Measurements from ENCODE around the gene TSGA10IP. TPM values are rescaled to one million over a fixed set of nuclear protein-coding genes. Genes with fewer than 3 reads are reported as not detected.

TSGA10IP gene
- total and polyA plus RNA-seq, 2 donors (not counting 1 experiment from before 2014, with no cell fraction given), result not detected

DNA sequence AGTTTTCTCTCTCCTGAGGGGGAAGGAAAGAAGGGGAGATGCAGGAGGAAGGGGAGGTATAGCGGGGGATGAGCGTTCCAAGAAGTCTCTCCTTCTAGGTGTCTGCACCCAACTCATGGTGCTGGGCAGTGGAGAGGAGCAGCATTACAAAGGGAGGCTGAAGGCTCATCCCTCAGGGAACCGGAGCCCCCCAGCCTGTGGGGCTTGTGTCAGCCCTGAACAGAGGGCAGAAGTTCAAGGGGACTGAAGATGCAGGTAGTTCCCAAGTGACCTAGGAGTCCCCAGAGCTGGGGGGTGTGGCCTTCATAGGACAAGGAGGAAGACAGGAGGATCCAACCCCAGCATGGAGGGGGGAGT is 28.2 kb upstream of the TSGA10IP start:
- Mint-ChIP-seq H3K27ac (peak overlapping the region; percentile 67), H3K4me3 (peak overlapping the region; percentile 89), H3K9me3 (ENCODE audit: insufficient read depth) (no peaks in the 10 kb centered on the region), H3K27me3 (no peaks in the 10 kb centered on the region), H3K4me1 (peaks cover 44% of the 10 kb centered on the region)
- TF ChIP-seq, protein P1, sequence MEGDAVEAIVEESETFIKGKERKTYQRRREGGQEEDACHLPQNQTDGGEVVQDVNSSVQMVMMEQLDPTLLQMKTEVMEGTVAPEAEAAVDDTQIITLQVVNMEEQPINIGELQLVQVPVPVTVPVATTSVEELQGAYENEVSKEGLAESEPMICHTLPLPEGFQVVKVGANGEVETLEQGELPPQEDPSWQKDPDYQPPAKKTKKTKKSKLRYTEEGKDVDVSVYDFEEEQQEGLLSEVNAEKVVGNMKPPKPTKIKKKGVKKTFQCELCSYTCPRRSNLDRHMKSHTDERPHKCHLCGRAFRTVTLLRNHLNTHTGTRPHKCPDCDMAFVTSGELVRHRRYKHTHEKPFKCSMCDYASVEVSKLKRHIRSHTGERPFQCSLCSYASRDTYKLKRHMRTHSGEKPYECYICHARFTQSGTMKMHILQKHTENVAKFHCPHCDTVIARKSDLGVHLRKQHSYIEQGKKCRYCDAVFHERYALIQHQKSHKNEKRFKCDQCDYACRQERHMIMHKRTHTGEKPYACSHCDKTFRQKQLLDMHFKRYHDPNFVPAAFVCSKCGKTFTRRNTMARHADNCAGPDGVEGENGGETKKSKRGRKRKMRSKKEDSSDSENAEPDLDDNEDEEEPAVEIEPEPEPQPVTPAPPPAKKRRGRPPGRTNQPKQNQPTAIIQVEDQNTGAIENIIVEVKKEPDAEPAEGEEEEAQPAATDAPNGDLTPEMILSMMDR (IDR thresholded peaks at IDR 0.05), result no peak
- H3K27ac ChIP-seq (ENCODE audit: low read length in 2 of 2), result no peak overlapping the region
- DNase-seq, result no peak
- H2AFZ ChIP-seq (ENCODE audit: insufficient read depth, low read depth, low read length, poor library complexity, severe bottlenecking), result no peak overlapping the region
- 100% methylated on average over 3 of the region's 3 CpGs for WGBS (ENCODE audit: insufficient coverage)
- no peak for ATAC-seq (ENCODE audit: low read depth)
- H3K9me3 ChIP-seq (ENCODE audit: control extremely low read depth in 1 of 3, control insufficient read depth in 2 of 3, insufficient read depth in 1 of 3, low read length in 2 of 3), result no peaks in the 10 kb centered on the region
- peak overlapping the region; percentile 97 for H3K4me2 ChIP-seq (replicated peaks; ENCODE audit: low read depth, low read length, poor library complexity, severe bottlenecking)
- peaks cover 0 to 7% of the 10 kb centered on the region in 2 experiments for H3K36me3 ChIP-seq (replicated peaks in 1 of 2; ENCODE audit: control extremely low read depth in 1 of 2, control insufficient read depth in 1 of 2, extremely low read depth in 1 of 2, insufficient read depth in 2 of 2, low read length in 1 of 2)
- ChIA-PET CTCF (interaction anchor here (1.9 to 2.1 kb wide), 2 partner anchors 27 to 32 kb away, joined by 12 to 15 read pairs; partner anchors contain the start of genes CCDC85B and FIBP), POLR2A (interaction anchor here (0.8 to 2.5 kb wide), 2 partner anchors 26 to 196 kb away, joined by 5 to 13 read pairs; partner anchors contain the start of genes CCDC85B and RNASEH2C)
- peaks cover 0 to 1% (median 0%) of the 10 kb centered on the region in 4 experiments for H3K27me3 ChIP-seq (replicated peaks in 1 of 4; ENCODE audit: control extremely low read depth in 1 of 4, control insufficient read depth in 3 of 4, insufficient read depth in 4 of 4, low read length in 3 of 4)
- no peak overlapping the region for H3K4me3 ChIP-seq (ENCODE audit: control extremely low read depth in 1 of 5, extremely low read depth in 1 of 5, insufficient read depth in 1 of 5, low read depth in 2 of 5, low read length in 4 of 5)
- peaks cover 19 to 50% of the 10 kb centered on the region in 2 donors for H3K4me1 ChIP-seq (ENCODE audit: control insufficient read depth in 2 of 2, insufficient read depth in 2 of 2, low read length in 2 of 2)
- peaks cover 47% of the 10 kb centered on the region for H3K79me2 ChIP-seq (ENCODE audit: control insufficient read depth, insufficient read depth, low read length)
- H3K9ac ChIP-seq (ENCODE audit: low read length), result no peak overlapping the region
- intact Hi-C loops (cut with micrococcal nuclease), result no loop called here
- peaks cover 4% of the 10 kb centered on the region for H4K20me1 ChIP-seq (ENCODE audit: control insufficient read depth, insufficient read depth, low read length, poor library complexity, severe bottlenecking)

DNA sequence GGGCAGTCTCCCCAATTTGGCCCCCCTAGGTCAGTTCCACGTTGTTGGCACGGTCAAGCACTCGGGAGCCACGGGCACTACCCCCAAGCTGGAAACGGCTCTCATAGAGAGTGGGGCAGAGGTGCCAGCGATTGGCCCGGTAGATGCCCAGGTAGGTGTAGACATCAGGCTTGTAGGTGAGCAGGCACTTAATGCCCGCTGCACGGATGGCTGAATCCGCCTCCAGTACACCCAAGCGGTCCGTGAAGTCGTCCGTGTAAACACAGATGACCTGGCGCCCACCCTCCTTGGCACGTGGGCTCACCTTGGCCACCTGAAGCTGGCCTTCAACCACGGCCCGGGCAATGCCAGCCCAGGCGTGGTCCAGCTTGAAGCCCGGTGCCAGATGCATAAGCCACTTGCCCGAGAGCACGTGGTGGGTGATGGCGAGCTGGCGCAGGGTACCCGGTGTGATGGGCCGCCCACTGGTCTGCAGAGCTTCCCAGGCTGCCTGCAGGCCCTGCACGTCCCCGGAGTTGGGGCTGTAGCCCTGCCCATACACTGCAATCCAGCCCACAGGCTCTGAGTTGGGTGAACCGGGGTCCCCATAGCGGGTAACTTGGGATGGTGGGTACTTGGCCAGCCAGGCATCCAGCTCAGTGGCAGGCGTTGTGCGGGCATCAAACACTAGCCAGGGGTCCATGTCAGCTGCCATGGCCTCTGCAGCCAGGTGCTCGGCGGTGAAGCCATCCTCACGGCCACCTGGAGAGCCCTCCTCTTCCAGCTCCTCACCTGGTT is 27.7 kb upstream of the TSGA10IP start:
- intact Hi-C loops (cut with micrococcal nuclease), result loop anchor here (2.0 kb wide), 1 partner anchor 59 kb away; the partner anchor contains the start of gene CFL1
- Mint-ChIP-seq H3K27me3 (no peaks in the 10 kb centered on the region), H3K4me1 (peaks cover 44% of the 10 kb centered on the region), H3K9me3 (ENCODE audit: insufficient read depth) (no peaks in the 10 kb centered on the region), H3K27ac (peak overlapping the region; percentile 87), H3K4me3 (peak overlapping the region; percentile 89)
- H3K4me1 ChIP-seq (ENCODE audit: control insufficient read depth in 2 of 2, insufficient read depth in 2 of 2, low read length in 2 of 2), result peaks cover 19 to 50% of the 10 kb centered on the region in 2 donors
- POLR2A ChIA-PET, result interaction anchor here (0.6 to 2.5 kb wide), 8 partner anchors 10 to 350 kb away, joined by 3 to 13 read pairs (median 5); partner anchors contain the start of genes CCDC85B, FIBP and RNASEH2C
- no peak for ATAC-seq (ENCODE audit: low read depth)
- peak overlapping the region in 1 of 2 donors; percentile 66 for H3K27ac ChIP-seq (ENCODE audit: low read length in 2 of 2)
- H2AFZ ChIP-seq (ENCODE audit: insufficient read depth, low read depth, low read length, poor library complexity, severe bottlenecking), result peak overlapping the region; percentile 77
- H3K9ac ChIP-seq (ENCODE audit: low read length), result peak overlapping the region; percentile 96
- H3K27me3 ChIP-seq (replicated peaks in 1 of 4; ENCODE audit: control extremely low read depth in 1 of 4, control insufficient read depth in 3 of 4, insufficient read depth in 4 of 4, low read length in 3 of 4), result no peaks in the 10 kb centered on the region
- H3K79me2 ChIP-seq (ENCODE audit: control insufficient read depth, insufficient read depth, low read length), result peaks cover 42% of the 10 kb centered on the region
- CTCF ChIA-PET, result interaction anchor here (0.9 to 2.1 kb wide), 5 partner anchors 19 to 75 kb away, joined by 3 to 15 read pairs (median 4); partner anchors contain the start of genes CCDC85B and FIBP
- no peak for TF ChIP-seq EZH2 (IDR thresholded peaks at IDR 0.05; ENCODE audit: borderline replicate concordance, insufficient read depth, low read depth, low read length, poor library complexity, severe bottlenecking)
- TF ChIP-seq, protein P1 (IDR thresholded peaks at IDR 0.05), result no peak
- H4K20me1 ChIP-seq (ENCODE audit: control insufficient read depth, insufficient read depth, low read length, poor library complexity, severe bottlenecking), result peaks cover 4% of the 10 kb centered on the region
- peak overlapping the region; percentile 97 for H3K4me2 ChIP-seq (replicated peaks; ENCODE audit: low read depth, low read length, poor library complexity, severe bottlenecking)
- DNase-seq, result no peak
- peaks cover 2 to 13% of the 10 kb centered on the region in 2 experiments for H3K36me3 ChIP-seq (replicated peaks in 1 of 2; ENCODE audit: control extremely low read depth in 1 of 2, control insufficient read depth in 1 of 2, extremely low read depth in 1 of 2, insufficient read depth in 2 of 2, low read length in 1 of 2)
- whole genome bisulfite sequencing (ENCODE audit: insufficient coverage), result 95% methylated on average over 33 of the region's 35 CpGs
- H3K4me3 ChIP-seq (ENCODE audit: control extremely low read depth in 1 of 5, extremely low read depth in 1 of 5, insufficient read depth in 1 of 5, low read depth in 2 of 5, low read length in 4 of 5), result peak overlapping the region; percentile 83 to 99 (median 93)
- H3K9me3 ChIP-seq (ENCODE audit: control extremely low read depth in 1 of 3, control insufficient read depth in 2 of 3, insufficient read depth in 1 of 3, low read length in 2 of 3), result no peaks in the 10 kb centered on the region

Data from B cell (primary cell).